Inflammatory macrophage treated with lipopolysaccharide for 1 hour (primary cell): ENCODE data around the gene PRDX5.

Experiments
- DNase-seq, 2 donors: peaks; one replicate each; pipeline ENCODE4 v3.0.0-alpha.2; 2020 to 2022

The PRDX5 gene

GRCh38 chr11:64290352-64291261 is 27.3 kb upstream of the PRDX5 start:
- DNase-seq: peak; percentile 23 to 52

- DNase-seq: no peak
Measured at GRCh38 chr11:64291262-64291751, 26.6 kb upstream of the PRDX5 start, which contains the start of gene KCNK4. KCNK4 (plus strand) TSS chr11:64291302; CDS start chr11:64293019, 1,717 bp downstream.

- DNase-seq: no peak
Measured at GRCh38 chr11:64291752-64292459, 26.0 kb upstream of the PRDX5 start.

GRCh38 chr11:64292460-64293254 is 25.3 kb upstream of the PRDX5 start:
- DNase-seq: no peak

DNA sequence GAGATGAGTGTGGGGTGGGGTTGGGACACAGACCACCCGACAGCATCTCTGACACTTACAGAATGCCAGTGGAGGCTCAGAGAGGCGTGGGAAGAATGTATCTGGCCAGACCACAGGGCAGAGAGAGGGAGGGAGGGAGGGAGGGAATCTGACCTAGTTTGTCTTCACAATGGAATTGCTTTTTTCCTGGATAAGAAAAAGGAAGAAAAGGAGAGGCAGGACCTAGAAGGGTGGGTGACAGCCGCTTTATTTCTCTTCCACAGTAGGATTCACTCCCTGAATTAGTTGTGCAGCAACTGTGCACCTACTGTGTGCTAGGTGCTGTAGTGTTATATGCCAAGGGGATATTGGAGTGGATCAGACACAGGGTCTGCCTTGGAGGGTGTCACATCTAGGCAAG is 23.1 kb upstream of the PRDX5 start:
- no peak for DNase-seq

- no peak for DNase-seq
Measured at GRCh38 chr11:64295760-64296159, 22.2 kb upstream of the PRDX5 start.

DNA sequence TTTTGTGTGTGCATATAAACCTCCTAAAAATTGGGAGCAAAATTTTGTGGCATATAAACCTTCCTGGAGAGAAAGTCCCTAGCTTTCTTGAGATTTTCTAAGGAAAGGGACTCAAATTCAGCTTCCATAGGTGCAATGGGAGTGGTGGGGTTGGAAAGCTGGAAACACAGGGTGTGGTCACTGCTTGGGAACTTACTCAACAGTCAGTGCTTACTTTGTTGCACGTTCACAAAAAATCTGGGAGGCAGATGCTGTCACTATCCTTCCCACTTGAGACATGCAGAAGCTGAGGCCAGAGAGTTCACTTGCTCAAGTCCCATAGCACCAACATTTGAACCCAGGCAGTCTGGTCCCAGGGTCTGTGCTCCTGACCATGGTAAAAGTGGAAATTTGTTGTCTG is 21.7 kb upstream of the PRDX5 start:
- no peak for DNase-seq

DNA sequence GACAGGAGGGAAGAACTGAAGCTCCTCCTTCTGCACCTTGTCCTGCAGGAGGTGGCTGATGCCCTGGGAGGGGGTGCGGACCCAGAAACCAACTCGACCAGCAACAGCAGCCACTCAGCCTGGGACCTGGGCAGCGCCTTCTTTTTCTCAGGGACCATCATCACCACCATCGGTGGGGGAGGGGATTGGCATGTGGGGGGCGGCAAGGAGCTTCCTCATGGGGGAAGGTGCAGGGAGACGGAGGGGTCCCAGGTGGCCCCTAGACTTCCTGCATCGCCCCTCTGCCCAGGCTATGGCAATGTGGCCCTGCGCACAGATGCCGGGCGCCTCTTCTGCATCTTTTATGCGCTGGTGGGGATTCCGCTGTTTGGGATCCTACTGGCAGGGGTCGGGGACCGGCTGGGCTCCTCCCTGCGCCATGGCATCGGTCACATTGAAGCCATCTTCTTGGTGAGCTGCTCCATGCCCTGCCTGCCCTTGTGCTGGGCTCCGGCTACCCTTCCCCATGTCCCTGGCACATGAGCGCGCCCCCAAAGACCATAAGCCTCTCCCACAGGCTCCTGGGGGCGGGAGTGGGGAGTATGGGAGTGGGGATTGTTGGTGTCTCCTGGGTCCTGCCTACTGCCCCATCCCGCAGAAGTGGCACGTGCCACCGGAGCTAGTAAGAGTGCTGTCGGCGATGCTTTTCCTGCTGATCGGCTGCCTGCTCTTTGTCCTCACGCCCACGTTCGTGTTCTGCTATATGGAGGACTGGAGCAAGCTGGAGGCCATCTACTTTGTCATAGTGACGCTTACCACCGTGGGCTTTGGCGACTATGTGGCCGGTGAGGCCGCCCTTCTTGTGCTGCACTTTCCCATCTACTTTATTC is 20.9 kb upstream of the PRDX5 start:
- DNase-seq: no peak

DNA sequence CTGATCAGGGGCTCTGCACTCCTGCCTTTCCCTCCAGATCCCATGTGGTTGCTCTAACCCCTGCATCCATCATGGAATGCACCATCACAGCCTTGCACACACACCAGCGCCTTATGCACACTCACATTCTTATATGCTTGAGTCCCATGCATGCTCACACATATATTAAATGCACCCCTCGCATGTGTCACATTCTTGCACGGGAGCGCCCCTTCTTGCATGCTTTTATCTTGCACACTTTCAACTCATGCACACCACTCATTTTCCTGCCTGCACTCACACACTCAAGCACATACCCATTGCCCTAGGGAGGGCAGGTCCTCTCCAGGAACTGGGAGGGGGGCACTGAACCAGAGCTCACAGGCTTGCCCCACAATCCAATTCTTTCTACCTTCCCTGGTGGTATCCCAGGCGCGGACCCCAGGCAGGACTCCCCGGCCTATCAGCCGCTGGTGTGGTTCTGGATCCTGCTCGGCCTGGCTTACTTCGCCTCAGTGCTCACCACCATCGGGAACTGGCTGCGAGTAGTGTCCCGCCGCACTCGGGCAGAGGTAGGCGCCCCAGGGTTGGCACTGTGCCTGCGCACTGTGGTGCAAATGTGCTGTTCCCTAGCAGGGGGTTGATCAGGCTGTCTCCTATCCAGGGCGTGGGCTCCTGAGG is 20.1 kb upstream of the PRDX5 start:
- DNase-seq: no peak

- DNase-seq: no peak
Measured at GRCh38 chr11:64298966-64299846, 18.7 kb upstream of the PRDX5 start.

GRCh38 chr11:64299847-64300648 is 17.9 kb upstream of the PRDX5 start, which contains the start of gene CATSPERZ:
CATSPERZ (plus strand) TSS chr11:64300358; CDS start chr11:64300411, 53 bp downstream.
- DNase-seq: no peak

DNA sequence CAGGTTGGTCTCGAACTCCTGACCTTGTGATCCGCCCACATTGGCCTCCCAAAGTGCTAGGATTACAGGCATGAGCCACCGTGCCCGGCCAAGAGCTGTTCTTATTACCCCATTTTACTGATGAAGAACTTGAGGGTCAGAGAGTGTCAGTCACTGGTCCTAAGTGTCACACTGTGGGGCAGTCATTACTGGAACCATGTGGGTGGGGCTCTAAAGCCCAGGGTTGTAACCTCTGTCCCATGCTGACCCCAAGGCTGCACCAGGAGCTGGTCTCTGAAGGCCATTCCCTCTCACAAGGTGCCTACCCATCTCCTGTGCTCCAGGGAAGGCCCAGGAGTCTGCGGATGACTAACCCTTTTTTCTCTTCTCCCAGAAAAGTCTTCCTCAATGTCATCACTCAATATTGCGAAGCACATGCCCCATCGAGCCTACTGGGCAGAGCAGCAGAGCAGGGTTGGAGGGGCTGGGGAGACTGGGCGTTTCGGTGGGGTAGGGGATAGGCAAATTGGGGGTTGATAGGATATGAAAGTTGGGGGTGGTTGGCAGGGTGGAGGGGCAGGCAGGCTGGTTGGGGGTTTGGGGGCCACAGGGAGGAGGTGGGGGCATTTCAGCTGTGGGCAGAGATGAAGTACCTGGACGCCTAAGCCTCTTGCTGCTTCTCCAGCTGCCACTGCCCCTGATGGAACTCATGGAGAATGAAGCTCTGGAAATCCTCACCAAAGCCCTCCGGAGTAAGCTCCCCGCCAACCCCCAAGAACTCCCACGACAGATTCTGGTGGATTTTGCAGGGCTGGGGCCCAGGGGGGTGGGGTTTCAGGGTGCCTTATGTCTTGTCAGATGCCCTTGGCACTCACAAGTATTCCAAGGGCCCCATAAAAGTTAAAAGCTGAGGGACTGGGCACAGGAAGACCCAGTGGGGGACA is 14.6 kb upstream of the PRDX5 start:
- DNase-seq: no peak

GRCh38 chr11:64304032-64304315 is 13.9 kb upstream of the PRDX5 start:
- no peak for DNase-seq

DNA sequence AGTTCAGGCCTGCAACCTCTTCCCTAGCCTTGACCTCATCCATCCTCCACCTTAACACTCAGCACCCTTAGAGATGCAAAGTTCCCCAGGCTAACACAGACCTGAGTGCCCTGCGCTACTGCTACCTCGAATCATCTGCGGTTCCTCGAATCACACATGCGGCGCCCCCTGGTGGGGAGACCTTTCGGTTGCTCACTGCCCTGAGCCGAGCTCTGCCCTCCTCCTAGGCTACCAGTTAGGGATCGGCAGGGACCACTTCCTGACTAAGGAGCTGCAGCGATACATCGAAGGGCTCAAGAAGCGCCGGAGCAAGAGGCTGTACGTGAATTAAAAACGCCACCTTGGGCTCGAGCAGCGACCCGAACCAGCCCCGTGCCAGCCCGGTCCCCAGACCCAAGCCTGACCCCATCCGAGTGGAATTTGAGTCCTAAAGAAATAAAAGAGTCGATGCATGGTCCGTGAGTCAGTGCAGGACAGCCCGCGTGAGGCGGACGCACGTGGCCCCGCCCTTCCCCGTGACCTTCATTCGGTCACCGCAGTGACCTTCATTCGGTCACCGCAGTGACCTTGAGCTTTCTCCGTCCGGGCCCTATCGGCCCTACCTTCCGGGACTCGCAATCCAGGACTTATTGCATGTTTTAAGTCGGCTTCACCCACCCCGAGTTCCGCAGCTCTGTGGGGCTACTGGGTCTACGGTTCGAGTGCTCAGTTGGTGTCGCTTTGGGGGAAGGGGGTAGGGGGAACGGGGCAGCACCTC is 13.4 kb upstream of the PRDX5 start:
- peak; percentile 83 to 97 for DNase-seq

DNA sequence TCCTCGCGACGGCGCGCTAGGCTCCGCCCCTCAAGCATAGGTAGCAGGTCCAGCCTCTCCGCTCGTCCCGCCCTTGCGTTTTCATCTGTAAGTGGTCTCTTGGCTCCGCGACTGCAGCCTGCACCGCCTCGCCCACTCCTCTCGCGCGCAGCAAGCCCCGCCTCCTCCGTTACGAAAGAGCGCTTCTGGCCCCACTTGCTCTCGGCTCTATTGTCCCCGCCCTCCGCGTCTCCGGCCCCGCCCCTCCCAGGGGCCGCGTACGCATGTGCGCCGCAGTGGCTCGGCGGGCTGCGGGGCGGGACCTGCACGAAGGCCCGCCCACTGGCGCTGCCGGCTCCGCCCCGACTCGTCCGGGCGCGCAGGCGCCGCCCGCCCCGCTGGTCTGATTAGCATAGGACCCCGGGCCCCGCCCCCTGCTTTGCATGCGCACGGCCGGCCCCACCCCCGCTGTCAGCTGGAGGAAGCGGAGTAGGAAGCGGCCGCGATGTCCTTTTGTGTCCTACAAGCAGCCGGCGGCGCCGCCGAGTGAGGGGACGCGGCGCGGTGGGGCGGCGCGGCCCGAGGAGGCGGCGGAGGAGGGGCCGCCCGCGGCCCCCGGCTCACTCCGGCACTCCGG is 12.7 kb upstream of the PRDX5 start, which contains the start of gene ESRRA:
TSS of gene ESRRA (plus strand) at position 450 of the 616 bp plus-strand sequence. CDS start 1,656 bp downstream, outside the sequence.
- peak; percentile 98 to 99 for DNase-seq

DNA sequence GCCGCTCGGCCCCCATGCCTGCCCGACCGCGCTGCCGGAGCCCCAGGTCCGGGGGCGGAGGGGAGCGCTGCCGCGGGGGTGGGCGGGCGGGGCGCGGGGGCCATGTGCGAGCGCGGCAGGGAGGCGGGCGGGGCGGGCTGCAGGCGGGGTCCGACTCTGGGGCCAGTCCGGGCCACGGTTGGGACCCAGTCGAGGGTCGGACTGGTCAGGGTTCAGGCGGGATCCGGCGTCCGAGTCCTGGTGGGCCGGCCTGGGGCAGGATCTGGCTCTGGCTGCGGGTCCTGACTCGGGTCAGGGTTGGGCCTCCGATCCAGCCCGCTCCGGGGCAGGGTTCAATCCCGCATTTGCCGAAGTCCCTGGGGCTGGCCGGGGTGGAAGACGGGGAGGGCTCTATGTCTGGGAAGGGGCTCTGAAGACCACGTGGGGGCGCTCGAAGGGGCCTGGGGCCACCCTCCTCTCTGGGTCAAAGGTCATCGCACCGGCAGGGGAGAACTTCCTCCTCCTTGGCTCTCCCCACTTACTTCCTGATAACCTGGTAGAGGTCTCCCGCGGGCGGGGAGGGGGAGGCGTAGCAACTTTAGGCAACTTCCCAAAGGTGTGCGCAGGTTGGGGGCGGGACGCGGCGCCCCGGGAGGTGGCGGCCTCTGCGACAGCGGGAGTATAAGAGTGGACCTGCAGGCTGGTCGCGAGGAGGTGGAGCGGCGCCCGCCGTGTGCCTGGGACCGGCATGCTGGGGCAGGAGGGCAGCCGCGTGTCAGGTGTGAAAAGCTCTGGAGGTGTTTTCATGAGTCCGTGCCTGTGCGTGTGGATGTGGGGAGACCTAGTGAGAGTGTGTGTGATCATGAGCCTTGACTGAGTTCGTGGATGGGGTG is 12.0 kb upstream of the PRDX5 start:
- peak; percentile 42 to 43 for DNase-seq
